ENCODE data around the gene DOC2B. TPM values are rescaled to one million over a fixed set of nuclear protein-coding genes. Genes with fewer than 3 reads are reported as not detected.
A peak's percentile ranks its signal among the peaks of the same experiment; 100 is the strongest.

The DOC2B gene
- total RNA-seq, 1 donor from 2014 or later: 0.11 TPM

DNA sequence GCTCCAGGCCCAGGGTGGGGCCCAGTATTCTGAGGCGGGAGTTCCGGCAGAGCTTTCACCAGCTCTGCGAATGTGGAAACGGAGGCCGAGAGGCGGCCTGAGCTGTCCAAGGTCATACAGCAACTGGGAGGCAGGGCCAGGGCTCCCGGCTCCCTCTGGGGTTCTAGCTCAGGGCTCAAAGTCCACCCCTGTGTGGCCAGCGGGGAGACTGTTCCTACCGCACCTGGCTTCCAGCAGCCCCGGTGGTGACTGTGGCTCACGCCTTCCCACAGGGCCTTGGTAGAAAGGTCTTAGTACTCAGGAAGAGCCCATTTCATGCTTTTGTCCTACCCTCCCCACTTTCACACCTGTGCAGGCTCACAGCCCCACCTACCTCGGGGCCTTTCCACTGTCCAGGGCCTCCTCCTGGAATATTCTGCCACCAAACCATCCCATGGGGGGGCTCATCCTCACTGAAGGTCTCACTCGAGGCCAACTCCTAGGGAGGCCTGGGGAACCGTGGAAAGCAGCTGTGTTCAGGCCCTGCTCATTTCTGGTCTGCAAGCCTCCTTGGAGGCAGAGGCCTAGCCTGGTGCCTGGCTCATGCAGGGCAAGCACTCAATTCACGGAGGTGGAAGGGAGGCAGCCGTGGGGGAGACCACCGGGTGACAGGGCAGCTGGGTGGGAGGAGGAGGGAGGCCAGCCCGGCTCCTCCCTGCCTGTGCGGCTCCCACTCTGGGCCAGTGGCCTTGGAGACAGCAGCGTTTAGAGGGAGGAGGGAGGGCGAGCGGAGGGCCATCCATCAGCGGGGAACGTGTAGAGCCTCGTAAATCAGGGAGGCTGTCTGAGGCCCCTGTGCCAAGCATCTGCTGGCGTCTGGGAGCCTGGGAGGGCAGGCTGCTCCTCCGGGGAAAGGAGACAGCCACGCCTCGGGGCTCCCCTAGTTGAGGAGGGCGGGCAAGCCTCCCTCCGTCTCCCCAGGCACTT lies 12.7 kb upstream of the DOC2B start:
- FAIRE-seq: no peak
- TF ChIP-seq, protein P1, sequence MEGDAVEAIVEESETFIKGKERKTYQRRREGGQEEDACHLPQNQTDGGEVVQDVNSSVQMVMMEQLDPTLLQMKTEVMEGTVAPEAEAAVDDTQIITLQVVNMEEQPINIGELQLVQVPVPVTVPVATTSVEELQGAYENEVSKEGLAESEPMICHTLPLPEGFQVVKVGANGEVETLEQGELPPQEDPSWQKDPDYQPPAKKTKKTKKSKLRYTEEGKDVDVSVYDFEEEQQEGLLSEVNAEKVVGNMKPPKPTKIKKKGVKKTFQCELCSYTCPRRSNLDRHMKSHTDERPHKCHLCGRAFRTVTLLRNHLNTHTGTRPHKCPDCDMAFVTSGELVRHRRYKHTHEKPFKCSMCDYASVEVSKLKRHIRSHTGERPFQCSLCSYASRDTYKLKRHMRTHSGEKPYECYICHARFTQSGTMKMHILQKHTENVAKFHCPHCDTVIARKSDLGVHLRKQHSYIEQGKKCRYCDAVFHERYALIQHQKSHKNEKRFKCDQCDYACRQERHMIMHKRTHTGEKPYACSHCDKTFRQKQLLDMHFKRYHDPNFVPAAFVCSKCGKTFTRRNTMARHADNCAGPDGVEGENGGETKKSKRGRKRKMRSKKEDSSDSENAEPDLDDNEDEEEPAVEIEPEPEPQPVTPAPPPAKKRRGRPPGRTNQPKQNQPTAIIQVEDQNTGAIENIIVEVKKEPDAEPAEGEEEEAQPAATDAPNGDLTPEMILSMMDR (IDR thresholded peaks at IDR 0.05; ENCODE audit: insufficient read depth, low read depth, low read length): no peak
- TF ChIP-seq EZH2 (IDR thresholded peaks at IDR 0.05; ENCODE audit: insufficient read depth, low read length): no peak
- Mint-ChIP-seq H3K9me3 (ENCODE audit: unreplicated experiment) (no peaks in the 10 kb centered on the region), H3K27me3 (ENCODE audit: low read depth, unreplicated experiment) (peaks cover 17% of the 10 kb centered on the region), H3K4me1 (ENCODE audit: low read depth, unreplicated experiment) (peaks cover 4% of the 10 kb centered on the region), H3K4me3 (ENCODE audit: unreplicated experiment) (no peak overlapping the region), H3K36me3 (ENCODE audit: low read depth, unreplicated experiment) (no peaks in the 10 kb centered on the region), H3K27ac (ENCODE audit: unreplicated experiment) (no peak overlapping the region)
- DNase-seq (ENCODE audit: low read depth): no peak
- Histone ChIP-seq H3K4me1 (ENCODE audit: insufficient read depth, low read length) (no peaks in the 10 kb centered on the region), H3K4me3 (ENCODE audit: insufficient read depth, low read depth, low read length) (no peak overlapping the region), H3K27me3 (ENCODE audit: insufficient read depth, low read length) (peaks cover 6% of the 10 kb centered on the region), H3K27ac (ENCODE audit: low read depth, low read length) (no peak overlapping the region), H3K9ac (ENCODE audit: low read length) (no peak overlapping the region), H3K36me3 (ENCODE audit: insufficient read depth, low read length) (no peaks in the 10 kb centered on the region), H3K79me2 (ENCODE audit: insufficient read depth, low read length) (no peaks in the 10 kb centered on the region), H3K9me3 (ENCODE audit: insufficient read depth, low read depth, low read length) (no peaks in the 10 kb centered on the region), H4K20me1 (ENCODE audit: insufficient read depth, low read length) (no peaks in the 10 kb centered on the region), H3K4me2 (ENCODE audit: low read length) (no peak overlapping the region), H2AFZ (ENCODE audit: low read depth, low read length) (no peak overlapping the region)

DNA sequence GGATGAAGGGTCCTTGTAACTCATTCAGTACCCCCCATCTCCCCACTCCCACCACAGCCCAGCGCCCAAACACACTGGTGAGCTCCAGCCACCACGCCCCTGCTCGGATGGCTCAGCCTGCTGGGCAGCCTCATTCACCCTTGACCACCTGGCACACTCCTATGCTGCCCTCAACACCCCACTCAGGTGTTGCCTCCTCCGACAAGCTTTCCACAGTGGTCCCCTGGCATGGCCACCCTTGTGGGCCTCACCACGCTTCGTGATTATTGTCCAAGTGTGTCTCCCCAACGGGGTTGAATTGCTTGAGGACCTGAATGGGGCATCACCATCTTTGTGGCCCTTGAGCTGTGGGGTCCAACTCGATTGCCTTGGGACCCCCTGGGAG lies 12.0 kb upstream of the DOC2B start:
- Histone ChIP-seq H3K79me2 (ENCODE audit: insufficient read depth, low read length) (no peaks in the 10 kb centered on the region), H3K27ac (ENCODE audit: low read depth, low read length) (no peak overlapping the region), H4K20me1 (ENCODE audit: insufficient read depth, low read length) (no peaks in the 10 kb centered on the region), H3K4me1 (ENCODE audit: insufficient read depth, low read length) (no peaks in the 10 kb centered on the region), H3K9ac (ENCODE audit: low read length) (no peak overlapping the region), H3K4me2 (ENCODE audit: low read length) (no peak overlapping the region), H3K36me3 (ENCODE audit: insufficient read depth, low read length) (no peaks in the 10 kb centered on the region), H2AFZ (ENCODE audit: low read depth, low read length) (no peak overlapping the region), H3K4me3 (ENCODE audit: insufficient read depth, low read depth, low read length) (no peak overlapping the region), H3K9me3 (ENCODE audit: insufficient read depth, low read depth, low read length) (no peaks in the 10 kb centered on the region), H3K27me3 (ENCODE audit: insufficient read depth, low read length) (peaks cover 6% of the 10 kb centered on the region)
- DNase-seq (ENCODE audit: low read depth): no peak
- no peaks in the 10 kb centered on the region for H3K36me3 Mint-ChIP-seq (ENCODE audit: low read depth, unreplicated experiment)
- no peaks in the 10 kb centered on the region for H3K4me1 Mint-ChIP-seq (ENCODE audit: low read depth, unreplicated experiment)
- no peaks in the 10 kb centered on the region for H3K9me3 Mint-ChIP-seq (ENCODE audit: unreplicated experiment)
- peak overlapping the region; percentile 47 for H3K27ac Mint-ChIP-seq (ENCODE audit: unreplicated experiment)
- no peak for FAIRE-seq
- no peak overlapping the region for H3K4me3 Mint-ChIP-seq (ENCODE audit: unreplicated experiment)
- H3K27me3 Mint-ChIP-seq (ENCODE audit: low read depth, unreplicated experiment): peaks cover 13% of the 10 kb centered on the region
- TF ChIP-seq, protein P1 (IDR thresholded peaks at IDR 0.05; ENCODE audit: insufficient read depth, low read depth, low read length): no peak
- no peak for TF ChIP-seq EZH2 (IDR thresholded peaks at IDR 0.05; ENCODE audit: insufficient read depth, low read length)

Measured in astrocyte (in vitro differentiated cells and primary cell).